ENCODE data around the gene TOP2B.

- TF ChIP-seq ZNF462 (CRISPR knock-in tag; IDR thresholded peaks at IDR 0.05) (no peak), CTCF (conservative IDR thresholded peaks at IDR 0.05; ENCODE audit: low read depth in 2 of 2) (peak in 1 of 2 experiments; percentile 27; a peak in 1 of 4 replicates), ZNF114 (CRISPR knock-in tag; IDR thresholded peaks at IDR 0.05) (no peak), CREB1 (CRISPR knock-in tag; IDR thresholded peaks at IDR 0.05; ENCODE audit: low read depth) (no peak), EZH2phosphoT487 (IDR thresholded peaks at IDR 0.05; ENCODE audit: unreplicated experiment) (no peak)
Observed at GRCh38 chr3:25686766-25687165, 22.1 kb upstream of the TOP2B start.

All from GM23338 (cell line).